Panc1 (cell line): ENCODE results near the gene CHP2. TPM values are rescaled to one million over a fixed set of nuclear protein-coding genes. Genes with fewer than 3 reads are reported as not detected.
"Not testable (repeated sequence)": the region's sequence is repeated elsewhere in the genome, so short reads cannot be mapped to it uniquely, and the experiment has no call there.

Source experiments
- ATAC-seq: fragments of 200-7000 bp; cut with Tn5 transposase; 2 replicates; pipeline ENCODE4 v1.9.1; 2020; ENCODE audit warnings: mild to moderate bottlenecking, moderate library complexity
- BruUV-seq: library from RNA; stranded (reverse); fragments of 400-500 nt; replicated peaks from 2 replicates; lab custom pipeline; 2021; lab: Mats Ljungman, UMichigan
- CTCF ChIA-PET: fragments of 300-600 bp; sonication (Branson Sonifier 250); formaldehyde crosslinking; loops from one replicate; lab custom pipeline; 2022; ENCODE audit warnings: antibody characterized with exemption; lab: Charles Lee
- POLR2A ChIA-PET: fragments of 300-600 bp; sonication (Branson Sonifier 250); formaldehyde crosslinking; loops from one replicate; lab custom pipeline; 2022; ENCODE audit warnings: antibody characterized with exemption; lab: Charles Lee
- DNase-seq: peaks from one replicate; pipeline ENCODE4 v3.0.0-alpha.2; 2010; ENCODE audit warnings: low read depth, low spot score
- H3K27ac ChIP-seq: 2 replicates; pipeline ENCODE4 v1.5.1; 2011; ENCODE audit warnings: mild to moderate bottlenecking, low read length, inconsistent platforms
- H3K27me3 ChIP-seq: fragments of 200-500 bp; sonication (Bioruptor generic); 2 replicates; pipeline ENCODE4 v1.6.0; 2014; ENCODE audit warnings: low read length, inconsistent platforms; ENCODE audit not compliant: control insufficient read depth, insufficient read depth
- H3K36me3 ChIP-seq: fragments of 200-500 bp; sonication (Bioruptor generic); 2 replicates; pipeline ENCODE4 v1.5.1; 2014; ENCODE audit warnings: inconsistent platforms, mild to moderate bottlenecking, low read length, moderate library complexity; ENCODE audit not compliant: control insufficient read depth, insufficient read depth
- H3K4me1 ChIP-seq: 2 replicates; pipeline ENCODE4 v1.5.1; 2011; ENCODE audit warnings: inconsistent platforms, mild to moderate bottlenecking, low read length, moderate library complexity; ENCODE audit not compliant: control insufficient read depth, insufficient read depth
- H3K4me3 ChIP-seq, 2 experiments: 2 replicates each; pipeline ENCODE4 v1.5.1; 2011 to 2012; ENCODE audit warnings: low read depth in 2 of 2, low read length in 2 of 2, mild to moderate bottlenecking in 2 of 2, inconsistent platforms in 1 of 2, moderate library complexity in 1 of 2
- H3K9me3 ChIP-seq: fragments of 200-500 bp; sonication (Bioruptor generic); 2 replicates; pipeline ENCODE4 v1.5.1; 2014; ENCODE audit warnings: low read depth, mild to moderate bottlenecking, inconsistent platforms, low read length, moderate library complexity; ENCODE audit not compliant: control insufficient read depth, insufficient read depth
- POLR2AphosphoS5 ChIP-seq: IDR thresholded peaks from 2 replicates; pipeline ENCODE4 v1.6.1; 2012; ENCODE audit warnings: mild to moderate bottlenecking, low read depth, low read length, moderate library complexity
- SIN3A ChIP-seq: IDR thresholded peaks from 2 replicates; pipeline ENCODE4 v1.6.1; 2012; ENCODE audit warnings: low read depth, mild to moderate bottlenecking, low read length, moderate library complexity, borderline replicate concordance; ENCODE audit not compliant: insufficient read depth
- TCF7L2 ChIP-seq: IDR thresholded peaks from 2 replicates; pipeline ENCODE4 v1.6.1; 2011; ENCODE audit warnings: mild to moderate bottlenecking, low read depth, low read length, inconsistent platforms
- in situ Hi-C: cut with HindIII; loops from 2 replicates; pipeline ENCODE4 v1.10.0; 2016; ENCODE audit warnings: low sequenced_read_pairs, low pct_unique_long_range_greater_than_20kb
- intact Hi-C: fragments of 100-400 bp; cut with micrococcal nuclease; formaldehyde crosslinking; loops from one replicate; pipeline ENCODE4 v1.10.0; 2022; ENCODE audit not compliant: unreplicated experiment
- total RNA-seq: library from RNA; stranded (reverse); gene quantifications from one replicate; pipeline ENCODE4 v1.2.1, GENCODE V29; 2021; ENCODE audit not compliant: unreplicated experiment
- TF ChIP-seq, protein P1 (sequence below), 2 experiments: IDR thresholded peaks; 2 replicates each; pipeline ENCODE4 v1.6.1; 2011 to 2012; ENCODE audit warnings: low read depth in 2 of 2, control low read depth in 1 of 2, low read length in 1 of 2, mild to moderate bottlenecking in 1 of 2, moderate library complexity in 1 of 2; ENCODE audit not compliant: insufficient read depth in 1 of 2
- TF ChIP-seq, protein P2 (sequence below): fragments of 450-650 bp; IDR thresholded peaks from 2 replicates; pipeline ENCODE4 v1.5.1; 2017; ENCODE audit warnings: mild to moderate bottlenecking

The CHP2 gene
- total RNA-seq, 1 experiment from 2014 or later: not detected

DNA sequence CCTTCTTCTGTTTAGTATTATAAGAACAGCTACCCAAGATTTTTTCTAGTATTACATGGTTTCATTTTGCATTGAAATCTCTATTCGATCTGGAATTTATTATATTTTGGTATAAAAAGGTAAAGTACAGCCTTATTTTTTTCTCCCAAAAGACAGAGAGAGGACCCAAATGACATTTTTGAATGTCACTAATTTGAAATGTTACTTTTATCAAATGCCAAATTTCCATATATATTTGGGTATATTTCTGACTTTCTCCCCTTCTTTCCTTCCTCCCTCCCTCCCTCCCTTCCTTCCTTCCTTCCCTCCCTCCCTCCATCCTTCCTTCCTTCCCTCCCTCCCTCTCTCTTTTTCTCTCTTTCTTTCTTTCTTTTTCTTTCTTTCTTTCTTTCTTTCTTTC, 6.2 kb upstream of the CHP2 start:
- no TSS peak for BruUV-seq
- POLR2A ChIA-PET: no interaction called here

GRCh38 chr16:23751053-23751452, 3.8 kb upstream of the CHP2 start:
- CTCF ChIA-PET, BruUV-seq, ATAC-seq, H3K27ac ChIP-seq, H3K9me3 ChIP-seq, H3K4me1 ChIP-seq, H3K4me3 ChIP-seq, H3K27me3 ChIP-seq, DNase-seq, intact Hi-C loops, in situ Hi-C loops, POLR2A ChIA-PET, H3K36me3 ChIP-seq: not testable (repeated sequence)

More for the DNA sequence above, 6.2 kb upstream of the CHP2 start:
- no peaks in the 10 kb centered on the region; the same call in 1 of the 2 replicates for H3K27me3 ChIP-seq
- no peaks in the 10 kb centered on the region for H3K36me3 ChIP-seq
- no peak overlapping the region for H3K27ac ChIP-seq
- DNase-seq (no peak), ATAC-seq (no peak)
- in situ Hi-C loops (no loop called here), intact Hi-C loops (no loop called here)
- CTCF ChIA-PET: no interaction called here
- no peaks in the 10 kb centered on the region for H3K9me3 ChIP-seq
- no peak overlapping the region for H3K4me3 ChIP-seq
- no peaks in the 10 kb centered on the region for H3K4me1 ChIP-seq
- TF ChIP-seq POLR2AphosphoS5 (no peak), TCF7L2 (no peak), SIN3A (no peak)
- TF ChIP-seq, protein P1, sequence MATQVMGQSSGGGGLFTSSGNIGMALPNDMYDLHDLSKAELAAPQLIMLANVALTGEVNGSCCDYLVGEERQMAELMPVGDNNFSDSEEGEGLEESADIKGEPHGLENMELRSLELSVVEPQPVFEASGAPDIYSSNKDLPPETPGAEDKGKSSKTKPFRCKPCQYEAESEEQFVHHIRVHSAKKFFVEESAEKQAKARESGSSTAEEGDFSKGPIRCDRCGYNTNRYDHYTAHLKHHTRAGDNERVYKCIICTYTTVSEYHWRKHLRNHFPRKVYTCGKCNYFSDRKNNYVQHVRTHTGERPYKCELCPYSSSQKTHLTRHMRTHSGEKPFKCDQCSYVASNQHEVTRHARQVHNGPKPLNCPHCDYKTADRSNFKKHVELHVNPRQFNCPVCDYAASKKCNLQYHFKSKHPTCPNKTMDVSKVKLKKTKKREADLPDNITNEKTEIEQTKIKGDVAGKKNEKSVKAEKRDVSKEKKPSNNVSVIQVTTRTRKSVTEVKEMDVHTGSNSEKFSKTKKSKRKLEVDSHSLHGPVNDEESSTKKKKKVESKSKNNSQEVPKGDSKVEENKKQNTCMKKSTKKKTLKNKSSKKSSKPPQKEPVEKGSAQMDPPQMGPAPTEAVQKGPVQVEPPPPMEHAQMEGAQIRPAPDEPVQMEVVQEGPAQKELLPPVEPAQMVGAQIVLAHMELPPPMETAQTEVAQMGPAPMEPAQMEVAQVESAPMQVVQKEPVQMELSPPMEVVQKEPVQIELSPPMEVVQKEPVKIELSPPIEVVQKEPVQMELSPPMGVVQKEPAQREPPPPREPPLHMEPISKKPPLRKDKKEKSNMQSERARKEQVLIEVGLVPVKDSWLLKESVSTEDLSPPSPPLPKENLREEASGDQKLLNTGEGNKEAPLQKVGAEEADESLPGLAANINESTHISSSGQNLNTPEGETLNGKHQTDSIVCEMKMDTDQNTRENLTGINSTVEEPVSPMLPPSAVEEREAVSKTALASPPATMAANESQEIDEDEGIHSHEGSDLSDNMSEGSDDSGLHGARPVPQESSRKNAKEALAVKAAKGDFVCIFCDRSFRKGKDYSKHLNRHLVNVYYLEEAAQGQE (IDR thresholded peaks at IDR 0.05; ENCODE audit: insufficient read depth in 1 of 2, low read depth in 2 of 2, low read length in 1 of 2): no peak
- TF ChIP-seq, protein P2, sequence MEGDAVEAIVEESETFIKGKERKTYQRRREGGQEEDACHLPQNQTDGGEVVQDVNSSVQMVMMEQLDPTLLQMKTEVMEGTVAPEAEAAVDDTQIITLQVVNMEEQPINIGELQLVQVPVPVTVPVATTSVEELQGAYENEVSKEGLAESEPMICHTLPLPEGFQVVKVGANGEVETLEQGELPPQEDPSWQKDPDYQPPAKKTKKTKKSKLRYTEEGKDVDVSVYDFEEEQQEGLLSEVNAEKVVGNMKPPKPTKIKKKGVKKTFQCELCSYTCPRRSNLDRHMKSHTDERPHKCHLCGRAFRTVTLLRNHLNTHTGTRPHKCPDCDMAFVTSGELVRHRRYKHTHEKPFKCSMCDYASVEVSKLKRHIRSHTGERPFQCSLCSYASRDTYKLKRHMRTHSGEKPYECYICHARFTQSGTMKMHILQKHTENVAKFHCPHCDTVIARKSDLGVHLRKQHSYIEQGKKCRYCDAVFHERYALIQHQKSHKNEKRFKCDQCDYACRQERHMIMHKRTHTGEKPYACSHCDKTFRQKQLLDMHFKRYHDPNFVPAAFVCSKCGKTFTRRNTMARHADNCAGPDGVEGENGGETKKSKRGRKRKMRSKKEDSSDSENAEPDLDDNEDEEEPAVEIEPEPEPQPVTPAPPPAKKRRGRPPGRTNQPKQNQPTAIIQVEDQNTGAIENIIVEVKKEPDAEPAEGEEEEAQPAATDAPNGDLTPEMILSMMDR: no peak

DNA sequence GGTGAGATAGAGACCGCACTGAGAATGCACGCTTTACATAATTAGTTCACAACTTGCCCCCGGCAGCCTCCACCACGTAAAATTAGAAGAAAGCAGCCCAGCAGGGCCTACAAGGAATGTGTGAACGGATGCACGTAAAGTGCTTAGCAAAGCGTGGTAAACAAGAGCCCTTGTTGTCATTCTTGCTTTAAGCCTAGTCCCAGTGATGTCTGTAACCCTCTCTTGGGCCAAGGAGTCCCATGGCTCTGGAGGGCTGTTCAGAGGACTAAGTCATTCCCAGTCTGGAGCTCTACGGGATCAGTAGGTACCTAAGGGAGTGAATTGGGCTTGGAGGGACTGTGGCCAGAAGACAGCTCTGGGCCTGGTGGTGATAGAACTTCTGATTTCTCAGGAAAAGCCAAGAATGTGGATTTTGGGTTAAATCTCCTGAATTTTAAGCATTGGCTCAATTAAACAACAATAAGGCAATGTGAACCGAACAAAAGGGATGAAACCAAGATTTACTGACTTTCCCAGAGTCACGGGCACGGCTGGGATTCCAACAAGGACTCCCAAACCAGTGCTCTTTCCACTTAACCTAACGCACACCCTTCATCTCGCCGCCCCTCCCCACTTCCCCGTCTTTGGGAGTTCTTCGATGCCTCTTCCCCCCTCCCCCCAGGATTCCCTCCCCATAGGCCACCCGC, 775 bp upstream of the CHP2 start:
- POLR2A ChIA-PET: no interaction called here
- intact Hi-C loops: no loop called here
- Histone ChIP-seq H3K4me1 (peaks cover 3% of the 10 kb centered on the region; the same call in 1 of the 2 replicates), H3K36me3 (no peaks in the 10 kb centered on the region), H3K9me3 (no peaks in the 10 kb centered on the region), H3K27me3 (peaks cover 12% of the 10 kb centered on the region), H3K27ac (no peak overlapping the region), H3K4me3 (peak overlapping the region; percentile 26 to 38; a peak in 3 of 4 replicates)
- BruUV-seq: no TSS peak
- in situ Hi-C loops: no loop called here
- no peak for DNase-seq
- TF ChIP-seq, protein P1 (IDR thresholded peaks at IDR 0.05; ENCODE audit: insufficient read depth in 1 of 2, low read depth in 2 of 2, low read length in 1 of 2): no peak
- no peak for TF ChIP-seq SIN3A
- TF ChIP-seq TCF7L2: no peak
- TF ChIP-seq POLR2AphosphoS5: no peak
- TF ChIP-seq, protein P2: no peak
- CTCF ChIA-PET: no interaction called here
- ATAC-seq: peak; percentile 55; the same call in 1 of the 2 replicates
